MM.1S (cell line): ENCODE data around the gene RAB20.

Experiments
- CTCF ChIP-seq: fragments of 300-600 bp; sonication (generic); IDR thresholded peaks from 2 replicates; pipeline ENCODE4 v1.5.1; 2016; ENCODE audit warnings: antibody characterized with exemption, low read length, mixed read lengths
- EZH2 ChIP-seq: fragments of 300-600 bp; sonication (generic); optimal IDR thresholded peaks from 2 replicates; pipeline ENCODE3; 2017; ENCODE audit warnings: low read depth, mild to moderate bottlenecking, antibody characterized with exemption, low read length, mixed read lengths

- TF ChIP-seq CTCF (no peak), EZH2 (no peak)
Measured at GRCh38 chr13:110546378-110546777, 15.1 kb downstream of the RAB20 start.
